GM12864 (cell line): Measurements from ENCODE around the gene CDH10.

Source experiments
- DNase-seq: peaks from one replicate; pipeline ENCODE4 v3.0.0-alpha.2; 2011; ENCODE audit warnings: low read depth
- H3K4me3 ChIP-seq: 2 replicates; pipeline ENCODE4 v1.5.1; 2011; ENCODE audit warnings: mild to moderate bottlenecking, low read depth, low read length, control low read depth
- CTCF ChIP-seq: IDR thresholded peaks from 2 replicates; pipeline ENCODE4 v1.5.1; 2011; ENCODE audit warnings: low read depth, mild to moderate bottlenecking, moderate library complexity, low read length, control low read depth, inconsistent platforms; ENCODE audit errors: missing control alignments

CDH10 gene

GRCh38 chr5:24439465-24439864, 205.3 kb downstream of the CDH10 start:
- TF ChIP-seq CTCF, result no peak
- DNase-seq, result no peak
- H3K4me3 ChIP-seq, result no peak overlapping the region
